Activated T-cell treated with anti-CD3 and anti-CD28 coated beads, Interleukin-2, amount 50 U/mL, for 48 hours (primary cell): ENCODE data around the gene ADAMTS6.
A peak's percentile ranks its signal among the peaks of the same experiment; 100 is the strongest.

Experiments used
- DNase-seq, 2 experiments: peaks; one replicate each; pipeline ENCODE4 v3.0.0-alpha.2; 2020

The ADAMTS6 gene

GRCh38 chr5:65101632-65102100 is 380.1 kb downstream of the ADAMTS6 start:
- no peak for DNase-seq

DNA sequence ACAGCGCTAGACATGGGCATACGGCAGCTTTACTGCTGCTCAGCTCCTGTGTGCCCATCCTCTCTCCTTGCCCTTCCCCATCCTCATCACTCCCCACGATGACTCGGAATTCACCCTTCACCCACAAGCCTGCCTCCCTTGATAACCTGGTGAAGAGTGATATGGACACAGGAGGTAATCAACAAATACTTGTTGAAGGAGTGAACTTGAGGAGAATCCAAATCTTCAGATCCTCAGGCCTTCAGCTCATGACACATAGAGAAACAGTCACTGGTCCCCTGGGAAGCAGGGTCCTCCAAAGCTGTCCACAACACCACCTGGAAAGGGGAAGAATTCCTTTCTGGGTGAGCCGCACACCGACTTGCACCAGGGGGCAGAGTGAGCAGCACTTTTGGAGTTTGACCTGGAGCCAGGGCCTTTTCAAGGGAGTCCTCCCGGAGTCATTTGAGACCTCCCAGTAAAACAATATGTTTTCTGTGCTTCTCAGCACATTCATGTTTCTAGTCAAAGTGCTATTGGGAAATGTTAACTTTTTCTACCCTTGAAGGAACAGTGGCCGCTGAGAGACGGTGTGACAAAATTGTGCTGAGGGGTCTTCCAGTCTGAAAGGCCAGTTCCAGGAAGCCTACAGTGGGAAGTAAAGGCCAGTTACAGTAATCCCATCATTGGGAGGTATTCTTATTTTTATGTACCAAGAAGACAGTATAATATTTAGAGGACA is 380.6 kb downstream of the ADAMTS6 start:
- peak; percentile 49 to 55 for DNase-seq
